Peyer's patch (tissue), 4 donors: ENCODE measurements around the gene EPC2. TPM values are rescaled to one million over a fixed set of nuclear protein-coding genes. Genes with fewer than 3 reads are reported as not detected.

ENCODE experiments used
- DNase-seq, 3 donors: peaks; one replicate each; pipeline ENCODE4 v3.0.0-alpha.2; 2017 to 2019
- H3K27ac ChIP-seq, 4 donors: fragments of 200-600 bp; sonication (generic); one replicate each; pipeline ENCODE4 v1.5.1; 2016 to 2019
- H3K27me3 ChIP-seq, 2 donors: fragments of 200-600 bp; sonication (generic); one replicate each; pipeline ENCODE4 v1.5.1; 2019
- H3K36me3 ChIP-seq, 3 donors: fragments of 200-600 bp; sonication (generic); one replicate each; pipeline ENCODE4 v1.5.1; 2016 to 2019
- H3K4me1 ChIP-seq, 4 donors: fragments of 200-600 bp; sonication (generic); one replicate each; pipeline ENCODE4 v1.5.1; 2016 to 2019
- H3K4me3 ChIP-seq, 4 donors: fragments of 200-600 bp; sonication (generic); 1 replicate in 3 of 4; 2 replicates in 1 of 4; pipeline ENCODE4 v1.5.1; 2016 to 2019; ENCODE audit warnings: mild to moderate bottlenecking in 1 of 4
- H3K9me3 ChIP-seq, 4 donors: fragments of 200-600 bp; sonication (generic); one replicate each; pipeline ENCODE4 v1.5.1; 2016 to 2019; ENCODE audit warnings: mild to moderate bottlenecking in 1 of 4
- CTCF ChIP-seq, 6 experiments: fragments of 450-650 bp in 4 of 6; fragments of 200-600 bp in 2 of 6; sonication (generic) in 1 of 6; IDR thresholded peaks; one replicate each; pipeline ENCODE4 v1.5.1; 2017 to 2019; ENCODE audit warnings: antibody characterized with exemption in 6 of 6, mild to moderate bottlenecking in 3 of 6, moderate library complexity in 1 of 6
- POLR2A ChIP-seq, 2 donors: fragments of 450-650 bp; IDR thresholded peaks; one replicate each; pipeline ENCODE4 v1.5.1; 2017; ENCODE audit warnings: antibody characterized with exemption in 2 of 2, mild to moderate bottlenecking in 2 of 2, moderate library complexity in 2 of 2
- total RNA-seq, 4 donors: library from RNA; depleted of rRNA; stranded (reverse); fragments of >200 nt; gene quantifications; one replicate each; pipeline ENCODE4 v1.1.0, GENCODE V29; 2016

Gene EPC2
- total RNA-seq, 4 donors from 2014 or later = 22.6 to 70.1 (median 28.3) TPM

GRCh38 chr2:148719941-148720436 lies 75.4 kb downstream of the EPC2 start:
- H3K4me3 ChIP-seq = no peak overlapping the region
- TF ChIP-seq POLR2A (IDR thresholded peaks at IDR 0.05) = no peak
- no peak for TF ChIP-seq CTCF (IDR thresholded peaks at IDR 0.05)
- H3K4me1 ChIP-seq = peaks cover 0 to 12% (median 3%) of the 10 kb centered on the region in 4 donors
- H3K36me3 ChIP-seq = no peaks in the 10 kb centered on the region
- no peak overlapping the region for H3K27ac ChIP-seq
- no peak for DNase-seq
- no peaks in the 10 kb centered on the region for H3K9me3 ChIP-seq
- H3K27me3 ChIP-seq = no peaks in the 10 kb centered on the region

- Histone ChIP-seq H3K9me3 (no peaks in the 10 kb centered on the region), H3K4me1 (peaks cover 0 to 12% (median 3%) of the 10 kb centered on the region in 4 donors), H3K36me3 (no peaks in the 10 kb centered on the region), H3K27me3 (no peaks in the 10 kb centered on the region), H3K4me3 (peak overlapping the region in 1 of 4 donors; percentile 3), H3K27ac (no peak overlapping the region)
- no peak for DNase-seq
- TF ChIP-seq CTCF (IDR thresholded peaks at IDR 0.05) = no peak
- no peak for TF ChIP-seq POLR2A (IDR thresholded peaks at IDR 0.05)
These were observed 76.0 kb downstream of the EPC2 start for GRCh38 chr2:148720501-148721001.

- DNase-seq = no peak
- peaks cover 0 to 12% (median 3%) of the 10 kb centered on the region in 4 donors for H3K4me1 ChIP-seq
- H3K27me3 ChIP-seq = no peaks in the 10 kb centered on the region
- TF ChIP-seq POLR2A (IDR thresholded peaks at IDR 0.05) (no peak), CTCF (IDR thresholded peaks at IDR 0.05) (no peak)
- H3K27ac ChIP-seq = no peak overlapping the region
- H3K4me3 ChIP-seq = no peak overlapping the region
- H3K9me3 ChIP-seq = no peaks in the 10 kb centered on the region
- H3K36me3 ChIP-seq = no peaks in the 10 kb centered on the region
These were observed 77.0 kb downstream of the EPC2 start for GRCh38 chr2:148721520-148721931.

GRCh38 chr2:148721991-148722777 lies 77.6 kb downstream of the EPC2 start:
- Histone ChIP-seq H3K4me1 (peaks cover 0 to 12% (median 3%) of the 10 kb centered on the region in 4 donors), H3K36me3 (no peaks in the 10 kb centered on the region), H3K27me3 (no peaks in the 10 kb centered on the region), H3K4me3 (no peak overlapping the region), H3K27ac (no peak overlapping the region), H3K9me3 (peaks cover 0 to 4% (median 0%) of the 10 kb centered on the region in 4 donors)
- TF ChIP-seq CTCF (IDR thresholded peaks at IDR 0.05) (no peak), POLR2A (IDR thresholded peaks at IDR 0.05) (no peak)
- DNase-seq = no peak

GRCh38 chr2:148725564-148725963 lies 81.0 kb downstream of the EPC2 start:
- no peak for TF ChIP-seq CTCF (IDR thresholded peaks at IDR 0.05)
- TF ChIP-seq POLR2A (IDR thresholded peaks at IDR 0.05) = no peak
- H3K27me3 ChIP-seq = no peaks in the 10 kb centered on the region
- peaks cover 0 to 4% (median 0%) of the 10 kb centered on the region in 4 donors for H3K9me3 ChIP-seq
- no peak overlapping the region for H3K27ac ChIP-seq
- no peak overlapping the region for H3K4me3 ChIP-seq
- H3K4me1 ChIP-seq = peaks cover 0 to 12% (median 0%) of the 10 kb centered on the region in 4 donors
- no peak for DNase-seq
- no peaks in the 10 kb centered on the region for H3K36me3 ChIP-seq
